NCI-H446 (cell line): Measurements from ENCODE around the gene NUP133.
A peak's percentile ranks its signal among the peaks of the same experiment; 100 is the strongest.
"Not testable (repeated sequence)": the region's sequence is repeated elsewhere in the genome, so short reads cannot be mapped to it uniquely, and the experiment has no call there.

Experiments
- DNase-seq, 2 experiments: peaks; one replicate each; lab custom pipeline; 2025; lab: John Stamatoyannopoulos, UW

Gene NUP133

DNA sequence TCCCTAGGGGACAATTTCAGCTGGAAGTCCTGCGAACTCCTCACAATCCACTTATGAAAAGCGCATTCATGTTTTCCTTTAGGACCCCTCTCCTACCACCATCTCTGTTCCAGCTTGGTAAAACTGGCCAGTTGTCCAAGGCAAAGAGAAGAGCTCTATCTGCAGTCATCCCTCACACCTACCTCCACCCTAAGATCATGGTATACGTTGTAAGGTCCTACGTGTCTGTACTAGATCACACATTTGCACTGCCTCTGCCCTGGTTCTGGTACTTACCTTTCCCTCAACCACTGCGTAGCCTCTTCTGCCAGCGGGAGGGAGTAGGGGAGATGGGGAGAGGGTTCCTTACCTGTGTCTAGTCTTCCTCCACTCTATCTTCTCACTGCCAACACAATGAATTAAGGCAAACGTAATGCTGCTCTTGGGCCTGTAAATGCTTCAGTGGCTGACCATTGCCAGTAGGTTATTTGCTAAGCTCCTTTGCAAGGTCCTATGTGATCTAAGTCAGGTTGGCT is 739 bp upstream of the NUP133 start:
- DNase-seq, result no peak

- DNase-seq, result no peak
These were observed 639 bp downstream of the NUP133 start for GRCh38 chr1:229507502-229507901.

GRCh38 chr1:229506633-229507032 is 1.5 kb downstream of the NUP133 start:
- DNase-seq, result no peak

DNA sequence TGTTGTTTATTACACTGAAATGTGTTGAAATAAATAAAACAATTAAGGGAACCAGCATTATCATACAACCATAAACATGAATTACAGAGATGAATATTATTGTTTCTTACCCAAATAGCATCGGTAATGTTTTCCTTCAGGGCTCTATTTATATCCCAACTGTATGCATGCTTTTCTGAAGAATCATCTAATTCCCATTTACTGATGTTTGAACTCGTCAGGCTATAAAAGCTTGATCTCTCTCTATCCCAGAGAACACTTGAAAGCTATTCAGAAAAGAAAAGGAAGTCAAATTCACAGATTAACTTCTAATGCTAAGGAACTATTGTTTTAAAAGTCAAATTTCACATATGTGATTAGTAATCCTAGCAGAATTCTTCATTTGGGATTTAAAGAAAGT is 12.4 kb downstream of the NUP133 start:
- DNase-seq, result no peak

DNA sequence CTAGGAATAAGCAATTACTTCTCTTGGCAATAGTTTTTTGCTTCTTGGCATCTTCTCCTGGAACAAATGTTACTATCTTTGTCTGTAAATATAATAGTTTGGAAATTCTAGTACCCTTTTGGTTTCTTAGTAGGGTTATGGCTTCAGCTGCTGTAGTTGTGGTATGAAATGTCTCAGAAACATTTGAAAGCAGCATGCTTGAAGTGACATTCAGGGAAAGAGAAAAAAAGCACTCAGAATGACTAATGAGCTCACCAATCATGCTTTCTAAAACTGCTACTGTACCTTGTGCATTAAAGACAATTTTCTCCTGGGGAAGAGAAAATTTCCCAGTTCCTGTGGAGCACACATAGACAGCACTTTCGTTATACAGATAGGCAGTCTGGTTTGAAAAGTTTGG is 21.0 kb downstream of the NUP133 start:
- DNase-seq, result no peak

DNA sequence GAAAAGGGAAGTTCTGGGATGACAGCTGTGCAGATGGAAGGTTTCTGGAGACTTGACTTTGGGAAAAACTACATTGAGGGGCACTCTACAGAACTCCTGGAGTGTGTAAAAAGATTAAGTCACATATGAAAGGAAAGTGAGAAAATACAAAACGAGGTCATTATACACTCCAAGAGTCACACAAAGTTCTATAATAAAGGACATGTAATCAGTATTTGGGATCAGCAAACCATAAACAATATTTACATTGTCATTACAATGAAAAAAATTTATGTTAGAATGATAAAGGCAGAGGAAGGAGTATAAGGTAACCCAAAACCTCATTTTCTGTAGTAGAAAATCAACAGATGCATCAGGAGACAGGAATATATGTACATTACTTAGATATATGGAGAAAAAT is 22.8 kb downstream of the NUP133 start:
- DNase-seq, result no peak

GRCh38 chr1:229482511-229482910 is 25.6 kb downstream of the NUP133 start:
- no peak for DNase-seq

GRCh38 chr1:229480495-229480894 is 27.6 kb downstream of the NUP133 start:
- DNase-seq, result no peak

GRCh38 chr1:229479660-229480399 is 28.3 kb downstream of the NUP133 start:
- DNase-seq, result no peak

DNA sequence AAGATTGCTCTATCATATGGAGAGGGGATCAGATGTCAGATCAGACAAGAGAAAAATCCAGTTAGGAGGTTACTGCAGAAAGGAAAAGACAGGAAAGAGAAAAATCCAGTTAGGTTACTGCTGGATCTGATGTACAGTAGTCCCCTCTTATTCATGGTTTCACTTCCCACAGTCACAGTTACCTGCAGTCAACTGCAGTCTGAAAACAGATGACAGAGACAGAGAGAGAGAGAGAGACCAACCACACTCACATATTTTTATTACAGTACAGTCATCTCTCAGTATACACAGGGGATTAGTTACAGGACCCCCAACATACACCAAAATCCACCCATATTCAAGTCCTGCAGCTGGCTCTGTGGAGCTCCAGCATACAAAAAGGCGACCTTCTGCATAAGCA is 29.3 kb downstream of the NUP133 start:
- no peak for DNase-seq

- DNase-seq, result not testable (repeated sequence)
These were observed 32.3 kb downstream of the NUP133 start for GRCh38 chr1:229475859-229476258.

DNA sequence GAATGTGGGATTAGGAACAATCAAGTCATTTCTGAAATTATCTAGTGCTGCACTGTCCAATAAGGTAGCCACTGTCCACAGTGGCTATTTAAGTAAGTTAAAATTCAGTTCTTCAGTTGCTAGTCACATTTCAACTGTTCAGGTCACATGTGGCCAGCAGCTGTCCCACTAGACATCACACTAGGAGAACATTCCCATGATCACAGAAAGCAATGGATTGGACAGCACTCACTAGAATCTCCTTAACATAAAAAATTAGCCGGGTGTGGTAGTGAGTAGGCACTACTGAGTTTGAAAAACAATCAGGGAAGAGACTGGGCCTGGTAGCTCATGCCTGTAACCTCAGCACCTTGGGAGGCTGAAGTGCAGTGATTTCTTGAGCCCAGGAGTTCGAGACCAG is 33.6 kb downstream of the NUP133 start:
- DNase-seq, result no peak

DNA sequence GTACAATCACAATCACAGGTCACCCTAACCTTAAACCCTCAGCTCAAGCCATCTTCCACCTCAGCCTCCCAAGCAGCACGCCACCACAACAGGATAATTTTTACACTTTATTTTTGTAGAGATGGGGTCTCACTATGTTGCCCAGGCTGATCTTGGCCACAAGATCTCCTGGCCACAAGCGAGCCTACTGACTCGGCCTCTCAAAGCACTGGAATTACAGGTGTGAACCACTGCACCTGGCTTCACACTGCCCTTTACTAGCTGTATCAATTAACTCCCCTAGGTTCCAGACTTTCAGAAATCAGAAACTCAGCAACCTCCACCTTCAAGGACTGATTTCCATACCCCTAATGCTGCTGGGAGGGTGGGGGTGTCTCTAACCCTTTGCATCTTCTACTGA is 37.0 kb downstream of the NUP133 start:
- no peak for DNase-seq

DNA sequence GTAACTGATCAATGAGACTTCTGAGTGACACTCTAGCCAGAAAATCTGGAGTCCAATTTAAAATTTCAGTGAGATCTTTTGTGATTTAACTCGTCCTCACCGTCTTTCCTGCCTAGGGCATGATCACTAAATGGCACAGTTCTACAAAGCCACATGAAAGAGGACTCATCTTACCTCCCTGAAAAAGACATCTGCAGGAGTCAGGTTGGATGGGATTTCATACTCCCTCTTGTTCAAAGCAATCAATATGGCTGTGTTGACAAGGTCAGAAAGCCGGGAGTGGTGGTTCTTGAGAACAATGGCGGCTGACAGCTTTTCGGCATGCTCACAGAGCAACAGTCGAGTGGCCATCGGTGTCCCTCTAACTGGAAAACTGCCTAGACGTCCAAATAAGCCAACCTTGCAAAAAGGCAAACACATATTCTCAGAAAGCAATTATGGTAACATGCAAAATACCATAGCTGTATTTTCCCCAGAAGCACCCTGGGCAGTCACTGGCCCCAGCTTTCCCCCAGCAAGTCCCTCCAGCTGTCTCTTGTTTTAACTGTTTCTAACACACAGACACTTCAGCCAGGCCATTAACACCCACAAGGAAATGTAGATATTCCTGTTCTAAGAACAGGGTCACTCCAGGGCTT is 37.6 kb downstream of the NUP133 start:
- DNase-seq, result no peak

DNA sequence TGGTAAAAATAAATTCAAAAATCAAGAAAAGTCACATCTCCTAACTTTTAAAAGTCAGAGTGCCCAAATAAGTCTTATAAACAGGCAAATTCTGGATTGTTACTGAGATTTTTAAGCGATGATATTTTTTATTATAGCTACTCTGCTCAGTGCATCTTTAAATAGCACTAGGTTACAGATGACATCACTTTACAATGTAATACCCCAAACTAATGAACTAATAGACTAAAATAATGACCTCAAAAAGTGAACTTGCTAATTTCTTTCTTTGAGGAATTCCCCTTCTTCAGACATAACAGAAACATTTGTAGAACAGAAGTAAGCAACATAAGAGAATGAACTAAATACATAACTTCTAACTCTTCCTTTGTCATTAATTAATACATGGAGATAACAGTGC is 41.3 kb downstream of the NUP133 start:
- no peak for DNase-seq

DNA sequence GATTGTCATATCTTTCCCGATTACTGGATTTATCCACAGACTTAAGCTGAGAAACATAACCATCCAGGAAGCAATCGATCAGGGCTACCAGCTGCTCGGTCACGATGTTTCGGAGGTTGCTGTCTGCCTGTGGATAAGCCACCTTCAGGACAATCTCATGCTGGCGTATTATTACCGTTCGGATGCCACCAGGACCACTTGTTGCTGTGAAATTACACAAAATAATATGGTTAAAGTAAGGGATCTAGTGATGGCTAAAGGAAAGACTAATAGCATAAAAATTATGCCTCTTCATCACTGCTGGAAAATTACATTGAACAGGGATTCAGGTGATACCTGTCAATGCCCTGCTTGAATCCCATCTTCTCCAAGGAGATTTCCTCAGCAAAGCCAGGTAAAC is 43.5 kb downstream of the NUP133 start:
- no peak for DNase-seq

DNA sequence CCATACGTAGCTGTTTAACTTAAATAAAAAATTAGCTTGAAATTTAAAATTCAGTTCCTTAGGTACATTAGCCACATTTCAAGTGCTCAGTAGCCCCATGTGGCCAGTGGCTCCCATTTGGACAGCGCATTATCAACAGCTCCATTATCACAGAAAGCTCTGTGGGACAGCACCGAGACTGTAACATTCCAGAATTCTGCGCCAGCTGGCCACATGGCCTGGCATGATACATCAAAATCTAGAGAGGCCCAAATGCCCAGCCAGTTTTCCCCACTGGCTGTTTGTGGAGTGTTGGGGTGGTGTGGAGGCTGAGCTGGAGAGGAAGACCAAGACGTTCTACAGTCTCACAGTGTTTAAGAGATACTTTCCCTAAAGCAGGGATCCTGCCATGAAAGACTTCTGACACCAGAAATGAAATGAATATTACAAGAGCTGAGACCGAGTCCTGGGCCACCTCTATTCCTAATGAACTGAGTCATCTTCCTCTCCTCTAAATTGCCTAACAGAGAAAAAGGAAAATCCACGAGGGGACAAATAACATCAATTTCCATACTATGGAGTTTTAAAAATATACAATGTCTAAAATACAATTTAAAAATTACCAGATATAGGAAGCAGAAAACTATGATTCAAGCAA is 47.0 kb downstream of the NUP133 start:
- peak in 1 of 2 experiments; percentile 7 for DNase-seq

DNA sequence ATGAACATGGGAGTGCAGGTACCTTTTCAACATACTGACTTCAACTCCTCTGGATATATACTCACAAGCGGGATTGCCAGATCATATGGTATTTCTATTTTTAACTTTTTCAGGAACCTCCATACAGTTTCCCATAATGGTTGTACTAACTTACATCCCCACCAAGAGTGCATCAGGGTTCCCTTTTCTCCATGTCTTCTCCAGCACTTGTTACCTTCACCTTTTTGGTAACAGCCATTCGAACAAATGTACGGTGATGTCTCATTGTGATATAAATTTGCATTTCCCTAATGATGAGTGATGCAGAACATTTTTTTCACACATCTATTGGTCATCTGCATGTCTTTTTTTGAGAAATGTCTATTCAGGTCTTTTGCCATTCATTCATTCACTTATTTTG is 48.3 kb downstream of the NUP133 start:
- no peak for DNase-seq

GRCh38 chr1:229457436-229457835 is 50.7 kb downstream of the NUP133 start:
- DNase-seq, result no peak

- DNase-seq, result no peak
These were observed 52.1 kb downstream of the NUP133 start for GRCh38 chr1:229456016-229456415.

- DNase-seq, result no peak
These were observed 54.1 kb downstream of the NUP133 start for GRCh38 chr1:229454056-229454455.

- DNase-seq, result peak in 1 of 2 experiments; percentile 46
These were observed 55.0 kb downstream of the NUP133 start for GRCh38 chr1:229452956-229453801.
